ENCODE measurements around the gene LSP1.

LSP1 gene

DNA sequence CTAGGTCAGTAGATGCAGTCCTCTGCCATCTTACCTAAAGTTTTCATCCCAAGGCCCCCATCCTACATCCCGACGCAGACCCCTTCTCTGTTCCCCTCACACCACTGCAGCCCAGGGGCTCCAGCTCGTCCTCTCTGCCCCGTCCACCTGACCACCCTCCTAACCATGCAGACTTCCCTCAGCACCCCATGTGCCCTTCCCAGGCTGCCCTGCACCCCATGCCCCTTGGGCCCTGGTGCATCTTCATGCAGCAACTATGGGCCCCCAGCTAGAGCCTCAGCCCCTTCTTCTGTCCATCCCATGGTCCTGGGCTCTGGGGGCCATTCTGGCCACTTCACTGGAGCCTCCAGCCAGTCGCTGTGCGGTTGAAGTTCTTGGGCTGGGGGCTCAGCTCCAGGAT lies 35.9 kb downstream of the LSP1 start:
- no peak for DNase-seq (ENCODE audit: low spot score)

DNA sequence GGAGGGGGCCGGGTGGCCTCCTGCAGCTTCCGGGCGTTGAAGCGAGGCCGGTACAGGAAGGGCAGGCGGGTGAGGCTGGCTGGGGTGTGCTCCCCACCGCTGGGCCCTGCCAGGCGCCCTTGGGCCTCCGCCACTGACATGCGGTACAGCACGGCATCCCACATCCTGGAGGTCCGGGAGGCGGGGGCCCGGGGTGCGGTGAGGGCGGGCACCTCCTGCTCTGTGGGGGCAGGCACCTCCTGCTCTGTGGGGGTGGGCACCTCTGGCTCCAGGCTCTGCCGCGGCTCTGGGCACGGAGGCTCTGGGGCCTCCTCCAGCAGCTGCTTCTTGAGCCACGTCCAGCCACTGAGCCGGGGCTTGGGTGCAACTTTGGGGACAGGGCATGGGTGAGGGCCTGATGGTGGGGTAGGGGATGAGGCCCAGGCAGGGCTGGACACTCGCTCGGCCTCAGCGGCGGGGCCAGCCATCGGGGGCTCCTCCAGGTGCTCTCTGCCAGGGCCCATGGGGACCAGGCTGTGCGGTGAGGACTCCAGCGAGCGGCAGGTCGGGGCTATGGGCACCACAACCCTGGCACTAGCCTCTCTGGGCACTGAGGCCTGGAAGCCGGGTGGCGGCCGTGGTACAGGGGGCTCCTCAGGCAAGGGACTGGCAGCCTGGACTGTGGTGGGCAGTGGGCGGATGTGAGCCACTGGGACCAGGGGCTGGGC lies 36.5 kb downstream of the LSP1 start:
- DNase-seq (ENCODE audit: low spot score): no peak

DNA sequence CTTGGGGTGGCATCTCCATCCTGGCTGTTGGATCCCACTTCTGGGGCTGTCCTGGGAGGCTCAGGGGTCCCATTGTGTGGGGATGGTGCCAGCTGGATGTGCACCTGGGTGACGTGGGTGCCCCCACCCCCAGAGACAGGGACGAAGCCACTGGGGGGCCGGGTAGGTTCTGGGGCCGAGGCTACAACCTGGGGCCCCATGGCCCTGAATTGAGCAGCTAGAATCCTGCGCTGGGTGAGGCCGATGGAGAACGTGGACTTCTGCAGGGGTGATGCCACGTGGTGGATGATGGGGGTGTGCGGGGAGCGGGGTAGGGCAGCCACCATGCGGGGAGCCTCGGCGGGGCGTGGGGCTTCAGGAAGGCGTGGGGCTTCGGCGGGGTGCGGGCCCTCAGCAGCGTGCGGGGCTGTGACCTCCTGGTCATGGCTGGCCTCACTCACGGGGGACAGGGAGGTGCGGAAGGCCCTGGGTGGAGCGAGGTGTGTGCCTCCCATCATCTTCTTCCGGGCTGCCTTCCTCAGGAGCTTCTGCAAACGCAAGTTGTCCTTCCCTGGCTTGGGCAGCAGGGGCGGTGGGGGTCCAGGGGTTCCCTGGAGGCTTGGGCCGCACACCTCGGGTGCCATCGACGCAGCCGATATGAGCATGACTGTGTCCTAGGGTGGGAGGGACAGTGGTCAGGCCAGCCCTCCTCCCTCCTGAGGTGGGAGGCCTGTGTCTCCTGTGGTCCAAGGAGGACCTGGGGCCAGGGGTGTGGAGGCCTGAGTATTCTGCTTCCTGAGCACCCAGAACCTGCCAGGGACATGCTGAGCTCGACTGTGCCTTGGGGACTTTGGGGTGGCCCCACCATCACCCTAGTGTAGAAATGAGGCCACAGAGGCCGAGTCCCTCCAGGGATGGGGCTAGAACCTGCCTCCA lies 37.3 kb downstream of the LSP1 start:
- no peak for DNase-seq (ENCODE audit: low spot score)

DNA sequence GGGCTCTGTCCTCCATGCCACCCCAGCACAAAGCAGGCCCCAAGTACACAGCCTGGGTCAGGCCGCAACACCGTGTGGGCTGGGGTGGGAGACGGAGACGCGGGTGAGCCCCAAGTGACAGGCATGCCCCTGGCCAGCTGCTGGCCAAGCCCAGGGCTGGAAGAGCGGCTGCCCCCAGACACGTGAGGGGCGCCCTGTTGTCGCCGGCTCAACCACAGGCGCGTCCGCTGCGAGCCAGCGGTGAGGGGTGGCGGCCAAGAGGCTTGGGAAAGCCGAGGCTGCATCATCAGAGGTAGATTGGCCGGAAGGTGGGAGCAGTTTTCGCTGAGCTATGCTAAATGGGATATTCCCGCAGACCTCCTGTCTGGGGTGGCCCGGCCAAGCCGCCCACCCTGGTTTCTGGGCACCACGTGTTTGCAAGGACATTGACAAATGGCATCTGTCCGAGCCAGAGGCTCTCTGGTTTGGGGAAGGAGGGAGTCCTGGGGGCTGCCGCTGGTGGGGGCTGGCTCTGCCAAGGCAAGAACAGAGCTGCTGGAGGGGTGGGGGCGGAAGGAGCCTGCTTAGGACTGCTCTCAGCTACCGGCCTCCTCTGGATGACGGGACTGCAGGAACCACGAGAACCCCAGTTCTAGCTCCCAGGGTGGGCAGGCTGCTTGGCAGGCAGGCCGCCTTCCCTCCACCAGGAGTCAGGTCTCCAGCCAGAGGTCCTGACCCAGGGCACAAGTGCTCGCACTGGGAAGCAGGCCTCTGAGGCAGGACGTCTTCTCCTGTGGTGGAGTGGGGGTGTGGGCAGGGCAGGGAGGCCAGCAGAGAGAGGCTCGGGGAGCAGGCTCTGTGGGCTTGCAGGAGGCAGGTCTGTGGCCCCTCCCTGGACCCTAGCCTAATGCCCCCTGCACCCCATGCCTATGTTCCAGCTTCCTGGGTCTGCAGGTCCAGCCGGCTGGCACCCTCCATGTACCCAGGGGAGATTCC lies 38.3 kb downstream of the LSP1 start:
- DNase-seq (ENCODE audit: low spot score): no peak

DNA sequence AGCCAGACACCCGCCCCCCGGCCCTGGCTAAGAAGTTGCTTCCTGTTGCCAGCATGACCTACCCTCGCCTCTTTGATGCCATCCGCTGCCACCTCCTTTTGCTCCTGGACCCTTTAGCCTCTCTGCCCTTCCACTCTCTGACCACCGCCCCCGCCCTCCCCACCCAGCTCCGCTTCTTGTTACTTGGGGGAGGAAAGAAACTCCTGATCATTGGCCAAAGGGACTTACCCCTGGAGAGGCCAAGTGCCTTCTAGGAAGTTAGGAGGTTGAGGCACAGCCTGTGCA lies 38.9 kb downstream of the LSP1 start, which contains the start of gene PRR33:
Gene PRR33 (minus strand): TSS at position 65 of the 285 bp plus-strand sequence. CDS start 1,311 bp downstream, outside the sequence.
- no peak for DNase-seq (ENCODE audit: low spot score)

DNA sequence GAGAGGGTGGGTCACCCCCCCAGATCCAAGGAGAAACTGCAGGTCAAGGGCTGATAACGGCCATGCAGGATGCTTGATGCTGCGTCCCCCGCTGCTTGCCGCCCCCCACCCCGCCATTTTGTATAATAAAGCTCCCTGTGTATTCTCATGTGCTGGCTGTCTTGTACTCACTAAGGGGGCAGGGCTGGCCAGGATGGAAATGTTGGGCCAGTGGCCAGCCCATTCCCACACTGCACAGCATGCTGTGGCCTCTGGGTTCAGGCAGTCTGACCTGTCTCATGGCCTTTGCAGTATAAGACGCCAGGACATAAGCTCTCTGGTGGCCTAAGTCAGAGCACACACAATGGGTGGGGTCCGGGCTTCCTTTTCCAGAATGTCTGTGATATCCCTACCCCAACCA lies 39.2 kb downstream of the LSP1 start:
- no peak for DNase-seq (ENCODE audit: low spot score)

DNA sequence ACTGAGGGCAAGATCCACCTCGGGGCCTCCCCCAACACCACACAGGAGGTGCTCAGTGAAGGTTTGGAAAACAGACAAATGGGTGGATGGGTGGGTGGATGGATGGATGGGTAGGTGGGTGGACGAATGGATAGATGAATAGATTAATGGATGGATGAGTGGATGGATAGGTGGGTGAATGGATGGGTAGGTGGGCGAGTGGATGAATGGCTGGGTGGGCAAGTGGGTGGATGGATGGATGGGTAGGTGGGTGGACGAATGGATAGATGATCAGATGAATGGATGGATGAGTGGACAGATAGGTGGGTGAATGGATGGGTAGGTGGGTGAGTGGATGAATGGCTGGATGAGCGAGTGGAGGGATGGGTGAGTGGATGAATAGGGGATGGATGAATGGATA lies 39.7 kb downstream of the LSP1 start:
- DNase-seq (ENCODE audit: low spot score): no peak

DNA sequence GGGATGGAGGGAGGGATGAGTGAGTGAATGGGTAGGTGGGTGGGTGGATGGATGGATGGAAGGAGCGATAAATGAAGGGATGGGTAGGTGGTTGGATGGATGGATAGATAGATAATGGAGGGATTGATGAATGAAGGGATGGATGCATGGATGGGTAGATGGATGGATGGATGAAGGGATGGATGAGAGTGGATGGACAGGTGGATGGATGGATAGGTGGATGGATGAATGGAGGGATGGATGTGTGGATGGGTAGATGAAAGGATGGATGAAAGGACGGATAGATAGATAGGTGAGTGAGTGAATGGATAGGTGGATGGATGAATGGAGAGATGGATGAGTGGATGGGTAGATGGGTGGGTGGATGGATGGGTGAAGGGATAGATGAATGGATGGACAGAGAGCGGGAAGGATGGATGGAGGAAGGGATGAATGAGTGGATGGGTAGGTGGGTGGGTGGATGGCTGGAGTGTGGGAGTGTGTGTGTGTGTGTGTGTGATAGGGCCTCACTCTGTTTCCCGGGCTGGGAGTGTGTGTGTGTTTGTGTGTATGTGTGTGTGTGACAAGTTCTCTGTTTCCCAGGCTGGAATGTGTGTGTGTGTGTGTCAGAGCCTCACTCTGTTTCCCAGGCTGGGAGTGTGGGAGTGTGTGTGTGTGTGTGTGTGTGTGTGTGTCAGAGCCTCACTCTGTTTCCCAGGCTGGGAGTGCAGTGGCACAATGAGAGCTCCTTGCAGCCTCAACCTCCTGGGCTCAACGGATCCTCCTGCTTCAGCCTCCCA lies 40.9 kb downstream of the LSP1 start:
- DNase-seq (ENCODE audit: low spot score): no peak

DNA sequence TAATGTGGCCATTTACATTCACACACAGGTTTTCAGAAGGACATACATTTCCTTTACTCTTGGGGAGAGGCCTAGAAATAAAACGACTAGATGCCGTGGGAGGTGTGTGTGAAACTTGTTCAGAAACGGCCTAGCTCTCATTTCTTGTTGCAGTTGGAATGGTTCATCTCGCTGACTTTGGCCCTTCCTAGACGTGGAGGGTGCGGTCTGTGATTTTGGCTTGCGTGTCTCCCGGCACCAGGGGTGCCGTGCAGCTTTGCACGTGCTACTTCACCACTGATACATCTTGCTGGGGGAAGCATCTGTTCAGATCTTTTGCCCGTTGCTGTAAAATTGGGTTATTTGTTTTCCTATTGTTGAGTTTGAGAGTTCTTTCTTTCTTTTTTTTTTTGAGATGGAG lies 41.9 kb downstream of the LSP1 start:
- no peak for DNase-seq (ENCODE audit: low spot score)

DNA sequence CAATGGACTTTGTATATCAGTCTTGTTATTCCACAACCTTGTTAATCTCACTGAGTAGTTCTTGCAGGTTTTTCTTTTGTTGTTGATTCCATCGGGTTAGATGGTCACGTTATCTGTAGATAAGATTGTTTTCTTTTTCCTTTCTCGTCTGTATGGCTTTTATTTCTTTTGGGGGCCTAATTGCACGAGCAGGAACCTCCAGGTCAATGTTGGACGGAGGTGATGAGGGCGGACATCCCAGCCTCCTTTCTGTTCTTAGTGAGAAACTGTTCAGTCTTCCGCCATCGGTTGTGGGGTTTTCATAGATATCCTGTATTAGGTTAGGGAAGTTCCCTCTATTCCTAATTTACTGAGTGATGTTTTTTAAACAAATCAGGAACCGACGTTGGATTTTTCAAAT lies 43.6 kb downstream of the LSP1 start:
- no peak for DNase-seq (ENCODE audit: low spot score)

DNA sequence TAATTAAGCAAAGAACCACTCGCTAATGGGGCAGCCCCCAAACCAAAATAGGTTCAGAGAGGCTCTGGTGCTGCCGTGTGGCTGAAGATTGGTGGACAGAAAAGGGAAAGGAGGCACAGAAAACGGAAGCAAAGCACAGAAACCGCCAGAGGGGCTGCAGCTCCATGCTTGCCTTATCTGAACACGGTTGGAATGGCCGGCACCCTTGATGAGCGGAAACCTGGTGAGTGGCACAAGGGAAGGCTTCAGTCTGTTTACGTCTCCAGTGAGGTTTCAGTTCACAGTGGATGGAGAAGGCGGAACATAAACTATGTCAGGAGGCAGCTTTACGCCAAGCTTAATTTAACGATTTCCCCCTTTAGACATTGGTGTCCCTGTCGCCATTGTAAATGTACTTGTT lies 44.0 kb downstream of the LSP1 start:
- no peak for DNase-seq (ENCODE audit: low spot score)

DNA sequence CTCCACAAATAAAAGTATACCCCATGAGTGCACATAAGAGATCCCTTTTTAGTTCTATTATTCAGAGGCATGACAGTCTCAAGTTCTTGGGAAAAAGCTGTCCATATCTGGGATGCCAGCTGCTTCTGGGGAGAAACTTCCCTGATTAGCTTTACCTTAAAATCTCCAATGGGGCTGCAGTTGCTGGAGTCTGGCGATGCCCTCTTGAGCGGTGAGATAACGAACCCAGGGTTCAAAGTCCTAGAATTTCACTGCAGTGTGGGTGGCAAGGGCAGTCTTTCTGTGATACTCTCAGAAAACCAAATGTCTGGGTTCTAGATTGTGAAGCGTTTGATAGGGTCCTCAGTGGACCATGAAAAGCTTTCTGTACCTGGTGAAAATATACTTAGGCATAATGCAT lies 46.2 kb downstream of the LSP1 start:
- no peak for DNase-seq (ENCODE audit: low spot score)

DNA sequence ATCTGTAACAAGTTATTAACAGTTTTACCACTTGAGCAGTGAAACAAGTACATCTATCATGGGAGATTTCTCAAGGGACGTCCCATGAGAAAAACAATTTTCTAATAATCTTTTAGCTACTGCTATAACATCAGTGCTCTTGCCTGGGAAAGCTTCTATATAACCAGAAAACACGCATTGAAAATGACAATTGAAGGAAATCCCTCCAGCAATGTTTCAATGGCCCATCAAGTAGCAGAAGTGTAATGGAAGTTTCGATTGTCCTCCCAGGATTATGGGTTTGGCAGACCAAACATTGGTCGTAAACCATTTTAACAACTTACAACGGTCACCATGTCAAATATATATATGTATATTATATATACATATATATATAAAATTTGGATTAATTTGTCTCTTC lies 46.8 kb downstream of the LSP1 start:
- no peak for DNase-seq (ENCODE audit: low spot score)

DNA sequence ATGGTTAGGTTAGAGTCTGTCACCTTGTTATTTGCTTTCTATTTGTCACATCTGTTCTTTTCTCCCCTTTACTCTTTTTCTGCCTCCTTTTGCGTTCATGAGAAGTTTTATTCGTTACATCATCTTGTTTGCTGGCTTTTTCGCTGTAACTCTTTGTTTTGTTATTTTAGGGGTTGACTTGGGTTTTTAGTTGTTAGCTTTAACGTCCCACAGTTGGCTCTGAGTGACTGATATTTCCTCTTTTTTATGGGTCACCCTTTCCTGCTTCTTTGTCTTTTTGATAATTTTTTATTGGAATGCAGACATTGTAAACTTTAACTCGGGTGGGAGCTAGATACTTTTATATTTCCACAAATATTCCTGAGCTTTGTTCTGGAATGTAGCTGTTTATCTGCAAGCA lies 53.3 kb downstream of the LSP1 start:
- DNase-seq (ENCODE audit: low spot score): no peak

DNA sequence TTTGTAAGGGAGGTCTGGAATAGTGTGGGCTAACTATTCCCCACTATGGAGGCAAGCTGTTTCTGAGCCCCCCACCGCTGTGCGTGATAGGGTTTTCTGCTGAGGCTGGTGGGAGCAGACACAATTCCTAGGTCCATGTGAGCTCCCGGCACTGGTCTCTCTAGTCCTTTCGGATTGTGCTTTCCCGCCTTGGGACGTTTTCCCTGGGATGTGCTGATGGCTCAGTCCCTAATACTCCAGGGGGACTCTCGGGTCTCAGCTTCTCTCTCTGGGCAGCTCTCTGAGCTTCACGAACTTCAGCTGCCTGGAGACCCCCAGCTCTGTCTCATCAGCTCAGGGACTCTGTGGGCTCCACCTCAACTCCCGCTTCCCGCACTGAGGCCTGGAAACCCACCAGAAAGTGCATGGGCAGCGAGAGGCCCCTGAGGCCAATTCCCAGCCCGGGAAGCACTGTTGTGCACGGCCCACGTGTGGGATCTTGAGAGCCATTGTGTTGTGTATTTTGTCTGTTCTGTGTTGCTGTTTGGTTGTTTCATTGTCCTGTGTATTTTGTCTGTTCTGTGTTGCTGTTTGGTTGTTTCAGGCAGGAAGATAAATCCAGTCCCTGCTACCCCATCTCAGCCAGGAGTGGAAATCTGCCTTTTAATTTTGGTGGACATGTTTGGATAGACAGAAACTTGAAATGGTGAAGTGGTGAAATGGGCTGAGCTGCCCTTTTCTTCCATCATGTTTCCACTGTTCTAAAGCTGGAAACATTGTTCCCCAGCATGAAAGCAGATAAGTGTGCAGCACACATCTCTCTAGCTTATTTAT lies 53.9 kb downstream of the LSP1 start:
- no peak for DNase-seq (ENCODE audit: low spot score)

DNA sequence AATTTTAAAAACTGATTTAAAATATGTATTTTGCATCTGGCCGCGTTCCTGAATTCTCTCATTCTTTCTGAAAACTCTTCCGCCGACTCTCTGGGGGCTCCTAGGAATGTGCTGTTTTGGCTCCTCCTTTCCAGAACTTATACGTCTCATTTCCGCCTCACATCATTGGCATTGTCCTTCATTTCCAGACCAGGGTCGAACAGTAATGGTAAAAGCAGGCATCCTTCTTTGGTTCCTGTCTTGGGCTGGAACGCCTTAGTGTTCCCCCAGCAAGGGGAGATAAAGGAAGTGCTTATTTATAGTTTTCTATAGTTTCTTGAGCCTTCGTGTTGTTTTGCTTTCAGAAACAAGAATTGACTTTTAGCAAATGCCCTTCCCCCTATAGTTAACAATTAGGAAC lies 55.7 kb downstream of the LSP1 start:
- DNase-seq (ENCODE audit: low spot score): no peak

DNA sequence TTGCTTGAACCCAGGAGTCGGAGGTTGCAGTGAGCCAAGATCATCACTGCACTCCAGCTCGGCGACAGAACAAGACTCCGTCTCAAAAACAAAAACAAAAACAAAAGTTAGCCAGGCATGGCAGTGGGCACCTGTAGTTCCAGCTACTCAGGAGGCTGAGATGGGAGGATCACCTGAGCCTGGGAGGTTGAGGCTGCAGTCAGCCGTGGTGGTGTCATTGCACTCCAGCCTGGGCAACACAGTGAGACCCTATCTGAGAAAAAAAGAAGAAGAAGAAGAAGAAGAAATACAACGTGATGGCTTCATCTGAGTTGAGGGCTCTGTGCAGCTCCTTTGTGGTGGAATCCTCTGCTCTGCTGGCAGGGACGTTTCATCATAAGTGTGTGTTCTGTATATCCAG lies 56.6 kb downstream of the LSP1 start:
- DNase-seq (ENCODE audit: low spot score): no peak

DNA sequence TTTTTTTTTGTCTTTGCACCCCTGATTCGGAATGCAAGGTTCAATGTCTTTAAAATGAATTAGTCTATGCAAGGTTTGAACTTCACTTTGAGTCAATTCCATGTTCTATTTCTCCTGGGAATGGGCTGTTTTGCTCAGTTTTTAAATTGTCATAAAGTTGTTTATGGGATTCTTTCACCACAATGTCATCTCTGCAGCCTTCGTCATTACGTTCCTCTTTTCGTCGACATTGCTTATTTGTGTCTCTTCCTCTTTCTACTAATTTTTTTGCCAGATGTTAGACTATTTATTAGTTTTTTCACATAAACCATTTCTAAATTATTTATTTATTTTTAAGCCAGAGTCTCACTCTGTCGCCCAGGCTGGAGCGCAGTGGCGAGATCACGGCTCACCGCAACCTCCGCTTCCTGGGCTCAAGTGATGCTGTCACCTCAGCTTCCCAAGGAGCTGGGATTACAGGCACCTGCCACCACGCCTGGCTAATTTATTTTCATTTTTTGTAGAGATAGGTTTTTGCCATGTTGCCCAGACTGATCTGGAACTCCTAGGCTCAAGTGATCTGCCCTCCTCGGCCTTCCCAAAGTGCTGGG lies 59.5 kb downstream of the LSP1 start:
- DNase-seq (ENCODE audit: low spot score): no peak

DNA sequence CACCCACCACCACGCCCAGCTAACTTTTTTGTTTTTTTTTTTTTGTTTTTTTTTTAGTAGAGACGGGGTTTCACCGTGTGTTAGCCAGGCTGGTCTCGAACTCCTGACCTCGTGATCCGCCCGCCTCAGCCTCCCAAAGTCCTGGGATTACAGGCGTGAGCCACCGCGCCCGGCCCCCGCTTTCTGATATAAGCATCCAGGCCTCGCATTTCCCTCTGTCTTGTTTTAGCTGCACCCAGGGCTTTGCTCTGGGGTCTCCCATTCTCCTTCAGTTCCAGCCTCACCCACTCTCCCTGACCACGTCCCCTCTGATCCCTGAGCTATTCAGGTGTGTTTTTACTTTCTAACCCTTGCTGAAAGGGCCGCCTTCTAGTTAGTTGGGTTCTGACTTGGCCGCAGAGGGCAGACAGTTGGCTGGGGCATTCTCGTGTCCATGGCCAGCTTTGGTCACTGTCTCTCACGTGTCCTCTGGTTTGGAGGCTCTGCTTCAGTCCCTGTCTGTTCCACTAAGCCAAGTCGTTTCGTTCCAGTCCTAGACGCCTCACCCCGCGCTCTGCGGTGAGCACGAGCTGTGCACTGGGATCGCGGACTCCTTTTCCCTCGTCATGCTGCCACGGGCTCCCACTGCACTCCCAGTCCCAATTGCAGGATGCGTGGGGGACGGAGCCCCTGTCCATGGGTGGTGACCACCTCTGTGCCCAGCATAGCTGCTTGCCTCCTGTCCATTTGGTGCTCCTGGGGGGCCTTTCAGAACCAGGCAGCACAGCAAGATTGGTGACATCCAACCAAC lies 60.6 kb downstream of the LSP1 start:
- DNase-seq (ENCODE audit: low spot score): no peak

DNA sequence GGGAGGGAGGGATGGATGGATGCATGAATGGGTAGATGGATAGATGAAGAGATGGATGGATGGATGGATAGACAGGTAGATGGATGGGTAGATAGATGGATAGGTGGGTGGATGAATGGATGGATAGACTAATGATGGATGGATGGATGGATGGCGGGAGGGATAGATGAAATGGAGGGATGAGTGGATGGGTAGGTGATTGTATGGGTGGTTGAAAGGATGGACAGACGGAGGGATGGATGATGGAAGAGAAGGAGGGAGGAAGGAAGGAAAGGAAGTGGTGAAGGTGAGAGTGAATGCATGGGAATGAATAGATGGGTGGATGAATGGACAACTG lies 62.9 kb downstream of the LSP1 start:
- no peak for DNase-seq (ENCODE audit: low spot score)
